GM19372 (cell line): ENCODE results near the gene BCL11B.

Source experiments
- ATAC-seq: cut with Tn5 transposase; IDR thresholded peaks from one replicate; pipeline ENCODE4 v1.9.1; 2021; ENCODE audit warnings: mild to moderate bottlenecking, low read depth, moderate library complexity; ENCODE audit not compliant: unreplicated experiment

The BCL11B gene

DNA sequence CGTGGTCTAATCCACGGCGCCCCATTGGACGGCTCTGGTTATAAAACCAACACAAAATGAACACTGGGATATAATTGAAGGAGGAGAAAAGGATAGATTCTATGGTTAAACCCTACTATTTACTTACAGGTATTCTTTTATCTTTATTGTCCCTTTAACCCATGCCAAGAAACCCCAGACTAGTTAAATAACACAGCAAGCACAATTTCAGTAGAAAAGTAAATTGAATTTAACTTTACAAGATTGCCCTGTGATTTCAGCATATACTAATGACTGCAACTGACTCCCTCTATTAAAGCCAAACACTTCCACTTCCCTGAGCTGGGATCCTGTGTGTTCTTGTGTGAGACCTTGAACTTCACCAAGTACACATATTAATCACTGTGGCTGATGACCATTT, 45.3 kb downstream of the BCL11B start:
- ATAC-seq: no peak

DNA sequence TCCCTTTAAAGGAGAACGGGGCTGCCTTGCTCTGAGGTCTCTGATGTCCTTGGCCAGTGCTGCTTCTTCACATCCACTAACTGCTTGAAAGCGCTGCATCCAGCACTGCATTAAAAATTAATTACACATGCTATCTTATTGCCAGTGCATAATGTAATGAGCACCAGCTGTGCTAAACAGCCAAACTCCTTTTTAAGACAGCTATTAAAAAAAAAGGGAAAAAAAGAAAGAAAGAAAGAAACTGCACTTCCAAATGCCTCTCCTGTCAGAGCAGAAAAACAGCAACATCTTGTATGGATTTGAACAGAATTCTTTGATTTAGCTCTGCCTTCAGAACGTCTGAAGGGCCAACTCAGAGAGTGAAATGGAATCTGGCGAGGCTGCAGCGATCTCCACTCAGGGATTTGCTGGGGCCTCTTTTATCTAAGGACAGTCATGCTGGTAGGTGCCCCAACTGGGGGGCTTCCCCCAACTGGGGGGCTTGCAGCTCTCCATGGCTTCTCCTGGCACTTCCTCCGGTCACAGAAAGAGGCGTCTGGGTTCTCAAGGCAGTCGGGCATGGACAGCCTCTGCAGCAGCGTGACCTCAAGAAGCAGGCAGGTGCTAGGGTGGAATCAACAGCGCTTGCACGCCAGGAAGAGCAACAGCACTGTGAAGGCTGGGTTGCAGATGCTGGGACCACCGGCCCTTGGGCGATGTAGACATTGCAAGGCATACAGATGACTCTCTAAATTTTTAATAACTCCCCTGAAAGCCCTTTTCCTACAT, 46.4 kb downstream of the BCL11B start:
- ATAC-seq: no peak

DNA sequence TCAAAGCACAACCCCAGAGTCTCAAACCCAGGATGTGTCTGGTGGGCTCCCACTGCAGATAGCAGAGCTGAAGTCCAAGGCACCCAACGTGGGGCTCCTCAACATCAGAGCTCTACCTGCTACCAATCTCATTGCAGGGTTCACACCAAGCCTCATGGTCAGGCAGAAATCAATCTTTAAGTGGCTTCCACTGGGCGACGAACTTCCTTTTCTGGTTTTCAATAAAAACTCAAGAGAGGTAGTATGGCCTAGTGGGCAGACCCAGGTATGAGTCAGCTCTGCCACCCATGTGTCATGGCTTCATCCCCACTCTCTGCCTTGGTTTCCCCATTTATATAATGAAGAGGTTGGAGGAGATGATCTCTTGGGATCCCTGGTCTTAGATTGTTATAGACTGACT, 47.0 kb downstream of the BCL11B start:
- ATAC-seq: no peak

DNA sequence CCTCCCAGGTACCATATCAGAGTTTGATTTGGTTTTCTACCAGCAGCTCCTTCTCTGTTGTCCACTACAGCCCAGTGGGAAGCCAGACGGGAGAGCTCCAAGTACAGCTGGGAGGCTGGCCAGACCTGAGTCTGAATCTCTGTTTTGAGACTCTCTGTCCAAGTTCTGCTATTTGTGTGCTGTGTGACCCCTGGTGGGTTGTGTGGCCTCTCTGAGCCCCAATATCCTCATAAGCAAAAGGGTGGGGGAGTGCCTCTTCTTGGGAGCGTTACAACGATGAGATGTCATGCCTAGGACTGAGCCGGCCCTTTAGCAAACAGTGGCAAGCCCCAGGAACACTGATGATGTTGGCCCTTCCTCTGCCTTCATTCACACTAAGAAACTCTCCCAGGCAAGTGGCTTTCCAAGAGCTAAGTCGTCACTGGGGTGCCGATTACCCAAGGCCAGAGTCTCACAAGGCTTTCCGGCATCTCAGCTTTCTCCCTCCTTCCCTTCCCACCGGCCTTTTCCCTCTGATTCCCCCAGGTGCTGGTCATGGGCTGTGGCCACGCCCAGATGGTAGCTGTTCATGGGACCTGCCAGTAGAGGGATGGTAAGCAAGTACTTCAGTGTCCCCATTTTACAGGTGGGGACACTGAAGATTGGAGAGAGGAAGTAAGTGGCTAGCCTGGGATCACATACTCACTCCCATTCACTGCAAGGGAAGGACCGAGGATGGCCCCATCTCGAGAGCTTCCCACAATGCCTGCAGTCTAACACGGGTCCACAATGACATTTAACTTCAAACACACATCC, 47.7 kb downstream of the BCL11B start:
- no peak for ATAC-seq

DNA sequence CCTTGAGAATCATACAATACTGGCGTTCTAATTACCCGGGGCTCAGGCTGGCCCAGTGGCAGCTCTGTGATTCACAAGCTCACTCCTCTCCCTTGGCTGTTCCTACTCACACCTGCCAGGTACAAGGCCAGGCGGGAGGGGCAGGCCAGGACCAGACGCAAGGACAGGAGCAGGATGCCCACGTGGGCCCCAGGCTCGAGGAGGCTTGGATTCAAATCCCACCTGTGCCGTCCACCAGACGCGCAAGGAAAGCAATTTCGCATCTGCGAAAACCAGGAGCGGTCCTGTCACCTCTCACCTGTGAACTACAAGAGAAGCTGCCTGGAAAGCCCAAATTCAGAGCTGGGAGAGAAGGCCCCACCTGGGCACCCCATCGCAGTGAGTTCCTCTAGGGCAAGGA, 50.6 kb downstream of the BCL11B start:
- no peak for ATAC-seq

DNA sequence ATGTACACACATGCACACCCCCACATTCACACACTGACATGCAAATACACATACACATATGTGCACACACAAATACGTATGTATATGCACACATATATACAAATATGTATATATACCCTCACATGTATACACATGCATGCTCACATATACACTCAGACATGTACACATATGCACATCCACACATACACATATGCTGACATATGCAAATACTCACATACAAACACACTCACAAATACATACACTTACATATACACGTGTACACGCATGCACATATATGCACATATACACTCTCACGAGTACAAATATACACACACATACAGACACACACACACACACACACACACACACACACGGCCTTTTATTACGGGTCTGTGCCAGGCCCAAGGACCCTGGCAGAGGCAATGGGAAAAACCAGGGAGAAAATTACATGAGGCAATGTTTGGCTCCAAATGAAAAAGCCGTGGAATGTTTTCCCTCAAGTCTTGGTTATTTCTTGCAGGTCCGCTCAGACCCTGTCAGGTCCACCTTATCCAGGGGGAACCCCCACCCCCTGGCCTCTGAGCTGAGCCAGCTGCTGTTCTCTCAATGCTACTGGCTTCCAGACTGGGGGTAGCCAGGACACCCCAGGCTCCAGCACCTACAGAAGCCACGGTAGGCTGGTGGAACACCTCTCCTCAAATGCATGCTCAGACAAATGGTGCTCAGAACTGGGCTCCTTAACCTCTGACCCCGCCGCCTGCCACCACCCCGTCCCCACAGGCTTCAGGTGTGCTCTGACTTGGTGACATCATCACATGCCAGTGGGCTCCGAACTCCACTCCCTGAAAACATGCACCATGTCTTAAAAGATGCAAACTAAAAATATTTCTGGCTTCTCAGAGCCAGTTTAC, 54.7 kb downstream of the BCL11B start:
- ATAC-seq: no peak

DNA sequence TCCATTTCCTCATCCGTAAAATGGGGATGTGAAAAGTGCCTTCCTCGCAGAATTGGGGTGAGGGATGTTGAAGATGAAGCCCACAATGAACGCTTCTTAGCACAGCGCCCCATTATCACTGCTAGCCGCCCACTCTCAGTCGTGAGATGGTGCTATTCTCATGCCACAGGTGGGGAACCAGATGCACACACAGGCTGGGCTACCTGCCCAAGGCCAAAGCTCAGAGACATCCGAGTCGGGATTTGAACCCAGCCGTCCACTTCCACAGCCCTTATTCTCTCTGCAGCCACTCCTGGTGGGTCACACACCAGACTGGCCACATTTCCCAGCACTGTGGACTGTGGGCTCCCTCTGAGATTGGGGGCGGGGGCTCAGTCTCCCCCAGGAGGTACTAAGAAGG, 55.8 kb downstream of the BCL11B start:
- no peak for ATAC-seq

DNA sequence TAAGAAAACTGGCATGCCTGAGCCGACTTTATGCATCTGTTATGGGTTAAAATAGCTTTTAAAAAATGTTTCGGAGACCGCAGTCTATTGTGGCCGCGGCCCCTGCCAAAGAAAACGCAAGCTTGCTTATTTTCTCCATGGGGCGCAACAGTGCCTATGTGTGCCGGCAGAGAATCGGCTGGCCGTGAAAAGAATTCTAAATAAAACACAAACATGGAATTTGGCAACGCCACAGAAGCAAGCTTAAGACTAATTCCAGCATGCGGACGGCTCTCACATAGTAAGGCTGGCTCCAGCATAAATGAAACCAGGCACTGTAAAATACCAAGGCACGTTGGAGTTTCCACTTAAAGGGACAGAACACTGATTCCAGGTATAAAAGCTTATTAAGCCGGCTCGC, 56.7 kb downstream of the BCL11B start:
- no peak for ATAC-seq

DNA sequence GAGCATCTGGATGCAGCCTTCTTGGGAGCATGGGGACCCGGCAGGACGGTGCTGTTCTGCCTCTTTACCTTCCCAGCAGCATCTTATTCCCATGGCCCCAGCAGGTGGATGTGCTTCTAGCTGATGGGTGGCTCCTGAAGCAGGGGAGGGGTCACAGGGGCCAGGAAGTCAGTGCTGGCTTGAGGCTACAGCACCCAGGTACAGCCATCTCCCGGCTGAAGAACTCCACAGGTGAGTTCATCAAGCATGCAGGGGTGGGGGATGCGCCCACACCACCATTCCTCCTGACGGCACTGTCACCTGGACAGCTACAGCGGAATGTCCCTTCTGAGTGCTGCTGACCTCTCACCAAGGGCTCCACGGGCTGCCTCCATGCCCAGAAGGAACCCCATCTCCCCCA, 57.3 kb downstream of the BCL11B start:
- ATAC-seq: no peak

DNA sequence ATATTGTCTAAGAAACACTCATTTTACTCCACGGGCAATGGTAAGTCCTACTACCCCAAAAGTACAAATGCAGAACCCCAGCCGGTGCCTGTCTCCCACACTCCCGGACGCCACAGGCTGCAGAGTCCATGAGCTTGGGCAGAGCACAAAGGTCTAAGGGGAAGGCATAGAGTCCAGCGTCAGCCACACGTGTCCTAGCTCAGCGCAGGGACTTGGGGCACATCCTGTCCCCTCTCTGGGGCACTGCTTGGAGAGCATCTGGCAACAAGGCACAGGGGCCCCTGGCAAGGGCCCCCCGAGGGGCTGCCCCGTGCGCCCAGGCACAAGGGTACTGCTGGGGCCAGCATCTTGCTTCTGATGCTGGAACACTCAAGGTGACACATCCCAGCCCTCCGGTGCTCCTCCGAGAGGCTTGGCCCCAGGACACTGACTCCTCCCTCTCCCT, 58.4 kb downstream of the BCL11B start:
- no peak for ATAC-seq

DNA sequence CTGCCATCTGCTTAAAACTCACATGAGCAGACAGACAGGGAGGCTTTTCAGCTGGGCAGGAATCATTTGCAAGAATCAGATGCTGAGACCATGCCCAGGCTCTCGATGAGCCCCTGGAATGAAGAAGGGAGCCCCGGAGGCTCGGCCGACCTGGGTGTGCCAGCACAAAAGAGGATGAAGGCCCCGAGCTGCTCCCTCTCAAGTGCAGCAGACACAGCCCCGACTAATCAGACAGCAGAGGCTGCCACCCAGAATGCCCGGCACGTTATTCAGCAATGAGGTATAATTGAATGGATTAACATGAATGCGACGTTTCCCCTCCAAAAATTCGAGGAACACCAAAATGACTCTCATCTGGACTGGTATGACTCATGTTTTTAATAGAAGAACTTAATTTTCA, 58.9 kb downstream of the BCL11B start:
- no peak for ATAC-seq

DNA sequence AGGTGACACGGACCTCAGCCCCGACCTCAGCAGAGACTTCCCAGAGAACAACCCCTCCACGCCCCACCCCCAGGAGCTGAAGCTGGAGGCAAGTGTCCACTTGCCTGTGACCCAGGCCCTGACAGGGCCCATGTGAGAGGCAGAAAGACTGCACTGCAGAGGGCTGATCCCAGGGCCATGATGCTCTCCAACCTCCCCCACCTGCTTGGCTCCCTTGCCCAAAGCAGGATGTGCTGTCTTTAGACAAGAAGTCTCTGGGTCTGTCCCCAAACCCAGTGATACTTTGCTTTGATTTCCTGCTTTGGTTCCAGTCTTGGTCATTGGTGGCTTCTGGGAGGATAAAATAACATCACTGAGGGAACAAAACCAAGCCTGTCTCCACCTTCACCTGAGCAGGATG, 59.4 kb downstream of the BCL11B start:
- no peak for ATAC-seq

DNA sequence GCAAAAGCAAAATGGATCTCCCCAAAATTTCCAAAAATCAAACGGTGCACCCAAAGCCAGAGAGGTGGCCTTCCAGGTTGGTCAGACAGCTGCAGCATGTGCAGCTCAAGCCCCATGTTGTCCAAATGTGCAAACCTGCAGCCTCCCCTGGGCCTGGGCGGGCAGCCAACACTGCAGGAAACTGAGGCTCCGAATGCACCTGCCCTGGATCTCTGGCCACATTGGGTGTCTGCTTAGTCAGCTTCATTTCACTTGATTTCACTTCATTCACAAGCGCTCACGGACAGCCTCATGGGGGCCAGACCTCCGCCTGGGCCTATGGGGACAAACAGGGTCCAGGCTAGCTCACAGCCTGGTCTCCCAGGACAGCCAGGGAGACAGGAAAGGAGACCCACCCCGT, 59.8 kb downstream of the BCL11B start:
- no peak for ATAC-seq

DNA sequence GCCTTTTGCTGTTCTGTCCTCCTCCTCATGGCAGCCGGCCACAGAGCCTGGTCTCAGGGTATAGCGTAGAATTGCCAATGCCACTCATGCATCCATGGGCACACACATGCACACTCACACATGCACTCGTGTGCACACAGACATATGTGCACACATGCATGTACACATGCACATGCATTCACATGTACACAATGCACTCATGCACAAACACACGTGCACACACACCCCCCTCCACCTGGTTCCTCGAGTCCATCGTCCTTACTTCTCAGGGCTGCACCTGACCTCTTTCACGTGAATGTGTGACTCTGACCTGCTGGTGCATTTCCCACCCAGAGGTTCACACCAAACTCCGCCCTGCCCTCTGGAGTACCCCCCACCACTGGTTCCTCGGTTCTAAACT, 60.6 kb downstream of the BCL11B start:
- ATAC-seq: no peak

DNA sequence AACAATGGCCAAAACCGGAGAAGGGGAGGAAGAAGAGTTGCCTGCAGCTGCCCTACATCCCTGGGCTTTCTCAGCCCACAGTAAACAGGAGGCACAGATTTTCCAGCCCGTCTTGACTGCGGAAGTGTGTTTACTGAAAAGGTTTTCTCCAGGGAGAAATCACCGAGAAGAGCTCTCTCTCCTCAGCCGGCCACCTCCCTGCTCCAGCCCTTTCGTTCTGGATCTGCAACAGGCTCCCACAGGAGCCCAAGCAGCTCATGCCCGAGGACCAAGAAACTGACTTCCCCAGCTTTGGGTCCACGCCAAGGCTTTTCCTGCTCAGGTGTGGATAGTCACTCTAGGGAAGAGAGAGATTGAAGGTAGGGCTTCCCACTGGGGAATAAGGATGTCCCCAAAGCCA, 61.7 kb downstream of the BCL11B start:
- no peak for ATAC-seq

DNA sequence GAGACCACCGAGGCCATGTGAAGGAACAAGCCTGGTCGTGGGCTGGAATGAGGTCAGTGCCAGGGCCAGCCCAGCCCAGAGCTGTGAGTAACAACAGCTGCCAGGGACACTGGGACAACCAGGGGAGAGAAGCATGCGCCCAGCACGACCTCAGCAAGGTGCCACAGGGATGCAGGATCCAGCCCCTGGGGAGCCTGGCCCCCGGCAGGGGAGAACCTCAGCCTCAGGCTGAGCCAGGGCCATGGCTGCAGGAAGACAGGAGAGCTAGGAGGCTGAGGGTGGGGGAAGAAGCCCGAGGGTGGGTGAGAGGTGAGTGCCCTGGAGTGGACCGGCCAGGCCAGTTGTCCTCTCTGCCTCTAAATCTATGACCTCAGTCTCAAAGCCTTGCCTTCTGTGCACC, 62.6 kb downstream of the BCL11B start:
- ATAC-seq: no peak

DNA sequence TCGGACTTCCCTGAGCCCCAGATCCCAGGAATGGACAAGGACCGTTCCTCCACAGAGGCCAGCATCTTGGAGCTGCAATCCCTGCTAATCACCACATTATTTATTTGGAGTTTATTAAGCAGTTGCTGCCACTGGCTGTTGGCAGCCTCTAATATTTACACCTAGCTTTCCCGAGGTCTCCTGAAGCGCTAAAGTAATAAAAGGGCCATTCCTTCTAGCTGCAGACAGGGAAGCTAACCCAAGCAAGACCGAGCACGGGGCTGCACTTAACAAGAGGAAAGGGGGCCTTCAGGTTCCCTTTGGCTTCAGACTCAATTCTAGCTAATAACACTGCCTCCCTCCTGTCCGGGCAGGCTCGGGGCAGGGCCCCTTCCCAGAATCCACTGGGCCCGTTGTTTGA, 63.7 kb downstream of the BCL11B start:
- no peak for ATAC-seq

DNA sequence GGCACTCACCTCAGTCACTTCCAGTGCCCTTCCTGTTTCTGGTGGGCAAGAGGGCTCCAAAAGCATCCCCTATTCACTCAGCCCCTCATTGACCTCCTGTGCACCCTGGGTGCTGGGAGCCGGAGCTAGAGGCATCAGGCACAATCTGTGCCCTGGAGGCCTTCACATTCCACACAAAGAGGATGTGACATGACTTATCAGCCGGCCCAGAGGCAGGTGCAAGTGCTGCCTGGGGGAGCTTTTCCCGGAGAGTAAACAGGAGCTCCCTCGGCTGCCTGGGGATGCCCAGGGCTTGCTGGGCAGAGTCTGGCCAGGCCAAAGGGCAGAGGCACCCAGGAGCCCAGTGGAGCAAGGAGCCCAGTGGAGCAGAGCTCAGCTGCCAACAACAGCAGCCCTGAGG, 64.5 kb downstream of the BCL11B start:
- ATAC-seq: no peak

DNA sequence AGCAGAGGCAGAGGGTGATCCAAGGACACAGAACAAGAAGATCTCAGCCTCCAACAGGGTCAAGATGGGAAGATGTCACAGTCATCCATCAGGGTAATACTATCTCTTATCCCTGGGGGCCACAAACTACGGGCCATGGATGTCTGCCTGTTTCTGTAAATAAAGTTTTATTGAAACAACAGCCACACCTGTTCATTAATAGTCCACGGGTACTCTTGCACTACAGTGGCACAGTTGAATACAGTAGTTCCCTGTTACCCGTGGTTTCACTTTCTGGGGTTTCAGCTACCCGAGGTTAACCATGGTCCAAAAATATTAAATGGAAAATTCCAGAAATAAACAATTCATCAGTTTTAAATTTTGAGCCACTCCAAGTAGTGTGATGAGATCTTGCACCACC, 65.9 kb downstream of the BCL11B start:
- ATAC-seq: no peak

DNA sequence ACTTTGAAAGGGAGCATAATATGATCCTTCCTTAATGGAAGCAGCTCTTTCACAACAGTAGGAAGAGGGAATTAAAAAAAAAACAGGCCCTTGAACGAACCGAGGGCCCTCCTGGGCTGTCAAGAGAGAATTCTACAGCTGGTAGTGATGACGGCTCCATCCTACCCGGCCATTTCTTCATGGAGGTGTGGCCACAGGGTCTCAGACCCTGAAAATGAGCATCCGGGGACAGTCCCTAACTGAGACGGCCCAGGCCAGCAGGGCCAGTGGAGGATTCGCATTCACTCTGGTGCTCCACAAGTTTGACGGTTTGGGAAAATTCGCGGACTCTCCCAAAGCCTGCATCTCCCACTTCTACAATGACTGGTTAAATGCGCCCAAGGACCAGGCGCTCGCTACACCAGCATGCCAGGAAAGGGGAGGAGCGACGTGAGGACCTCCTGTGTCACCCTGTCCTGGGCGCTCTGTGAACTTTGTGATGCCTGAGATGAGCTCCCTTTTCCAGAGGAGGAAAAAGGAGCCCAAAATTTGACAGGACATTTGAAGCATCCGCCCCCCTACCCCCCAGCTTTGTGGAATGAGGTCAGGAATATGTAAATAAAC, 66.8 kb downstream of the BCL11B start:
- no peak for ATAC-seq

DNA sequence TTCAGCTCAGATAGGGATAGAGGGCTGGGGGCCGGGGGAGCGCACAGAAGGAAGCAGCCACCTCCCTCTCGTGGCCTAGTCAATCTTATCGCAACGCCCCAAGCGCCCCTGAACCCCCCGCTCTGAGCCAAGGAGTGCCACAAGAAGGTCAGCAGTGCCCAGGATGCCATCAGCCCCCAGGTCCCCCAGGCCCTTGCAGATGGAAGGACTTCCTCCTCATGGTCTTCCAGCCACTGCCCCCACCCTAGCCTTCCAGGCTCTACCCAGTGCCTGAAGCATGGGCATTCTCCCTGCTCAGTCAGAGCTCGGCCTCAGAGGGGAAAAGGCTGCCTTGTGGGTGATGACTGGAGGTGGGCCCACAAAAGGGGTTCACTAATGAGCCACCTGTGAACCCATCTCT, 68.2 kb downstream of the BCL11B start:
- ATAC-seq: no peak
